ENCODE data around the gene SLC44A4. TPM values are rescaled to one million over a fixed set of nuclear protein-coding genes. Genes with fewer than 3 reads are reported as not detected.

Gene SLC44A4
- total RNA-seq, 1 donor from 2014 or later: 0.94 TPM

DNA sequence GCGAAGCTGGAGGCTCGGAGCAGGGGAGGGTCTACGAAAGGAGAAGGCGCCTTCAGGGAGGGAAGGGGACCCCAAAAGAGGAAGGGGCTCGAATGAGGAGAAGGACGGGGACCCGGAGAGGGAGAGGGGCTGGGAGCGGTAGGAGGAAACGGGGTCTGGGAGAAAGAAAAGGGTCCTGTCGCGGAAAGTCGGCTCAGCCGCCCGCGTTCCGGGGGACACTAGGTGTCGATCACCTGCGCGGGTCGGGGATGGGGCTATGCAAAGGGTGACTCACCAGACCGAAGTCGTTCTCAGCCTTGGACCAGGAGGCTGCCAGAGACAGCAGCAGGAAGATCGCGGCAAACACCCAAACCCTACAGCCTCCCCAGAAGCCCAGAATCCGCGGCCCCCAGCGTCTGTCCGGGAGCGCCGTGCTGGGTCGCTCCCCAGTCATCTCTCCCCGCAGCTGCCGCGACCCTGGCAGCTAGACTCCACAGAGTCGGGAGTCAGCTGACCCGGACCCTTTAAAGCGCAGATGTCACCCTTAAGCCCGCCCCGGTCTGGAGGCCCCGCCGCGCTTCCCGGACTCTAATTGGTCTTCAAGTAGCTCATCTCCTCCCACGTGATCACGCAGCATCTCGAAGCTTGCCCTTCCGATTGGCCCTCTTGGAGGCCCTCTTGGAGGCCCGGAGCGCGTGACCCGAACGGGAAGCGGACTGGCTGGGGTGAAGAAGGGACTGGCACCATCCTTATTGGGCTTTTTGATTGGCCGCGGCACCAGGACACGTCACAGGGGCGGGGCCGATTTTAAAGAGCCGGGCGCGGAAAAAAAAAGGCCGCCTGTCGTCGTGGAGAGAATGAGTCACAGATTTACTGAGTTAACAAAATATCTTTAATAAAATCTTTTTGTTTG lies 16.2 kb downstream of the SLC44A4 start, which contains the start of gene NEU1:
Gene NEU1, minus strand, starts transcription at position 478 of the 892 bp plus-strand sequence. Its CDS starts 45 bp downstream, at position 433.
- TF ChIP-seq, protein P1, sequence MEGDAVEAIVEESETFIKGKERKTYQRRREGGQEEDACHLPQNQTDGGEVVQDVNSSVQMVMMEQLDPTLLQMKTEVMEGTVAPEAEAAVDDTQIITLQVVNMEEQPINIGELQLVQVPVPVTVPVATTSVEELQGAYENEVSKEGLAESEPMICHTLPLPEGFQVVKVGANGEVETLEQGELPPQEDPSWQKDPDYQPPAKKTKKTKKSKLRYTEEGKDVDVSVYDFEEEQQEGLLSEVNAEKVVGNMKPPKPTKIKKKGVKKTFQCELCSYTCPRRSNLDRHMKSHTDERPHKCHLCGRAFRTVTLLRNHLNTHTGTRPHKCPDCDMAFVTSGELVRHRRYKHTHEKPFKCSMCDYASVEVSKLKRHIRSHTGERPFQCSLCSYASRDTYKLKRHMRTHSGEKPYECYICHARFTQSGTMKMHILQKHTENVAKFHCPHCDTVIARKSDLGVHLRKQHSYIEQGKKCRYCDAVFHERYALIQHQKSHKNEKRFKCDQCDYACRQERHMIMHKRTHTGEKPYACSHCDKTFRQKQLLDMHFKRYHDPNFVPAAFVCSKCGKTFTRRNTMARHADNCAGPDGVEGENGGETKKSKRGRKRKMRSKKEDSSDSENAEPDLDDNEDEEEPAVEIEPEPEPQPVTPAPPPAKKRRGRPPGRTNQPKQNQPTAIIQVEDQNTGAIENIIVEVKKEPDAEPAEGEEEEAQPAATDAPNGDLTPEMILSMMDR (IDR thresholded peaks at IDR 0.05; ENCODE audit: unreplicated experiment): no peak
- peak; percentile 97 to 98 for DNase-seq (ENCODE audit: low spot score in 2 of 2, unreplicated experiment in 2 of 2)
- H3K27ac Mint-ChIP-seq: peak within 1 kb of the TSS; percentile 100
- peaks cover 20% of the 10 kb centered on the region for H3K4me1 Mint-ChIP-seq
- H3K4me3 Mint-ChIP-seq: peak within 1 kb of the TSS; percentile 97
- H3K27me3 Mint-ChIP-seq (ENCODE audit: low read depth): no peaks in the 10 kb centered on the region
- no peaks in the 10 kb centered on the region for H3K9me3 Mint-ChIP-seq
- H3K36me3 Mint-ChIP-seq: peaks cover 4% of the 10 kb centered on the region

DNA sequence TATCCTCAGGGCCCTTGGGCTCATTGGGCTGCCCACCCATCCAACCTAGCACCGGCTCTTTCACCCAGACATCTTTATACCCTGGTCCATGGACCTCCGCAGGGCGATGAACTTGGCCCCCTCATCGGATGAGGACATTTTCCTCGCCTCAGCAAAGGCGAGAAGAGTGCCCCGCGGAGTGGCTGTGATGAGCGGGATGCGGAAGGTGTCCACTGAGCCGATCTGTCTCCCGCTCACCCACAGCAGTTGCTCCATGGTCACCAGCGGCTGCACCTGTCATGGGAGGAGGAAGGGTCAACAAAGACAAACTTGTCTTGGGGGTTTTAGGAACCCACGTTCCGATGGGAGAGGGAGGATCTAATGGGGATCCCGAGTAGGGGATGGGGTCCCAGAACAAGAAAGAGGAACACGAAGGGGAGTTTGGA lies 16.9 kb downstream of the SLC44A4 start:
- Mint-ChIP-seq H3K27me3 (ENCODE audit: low read depth) (no peaks in the 10 kb centered on the region), H3K36me3 (peaks cover 8% of the 10 kb centered on the region), H3K4me1 (peaks cover 20% of the 10 kb centered on the region), H3K4me3 (peak overlapping the region; percentile 97), H3K27ac (peak overlapping the region; percentile 100), H3K9me3 (no peaks in the 10 kb centered on the region)
- DNase-seq (ENCODE audit: low spot score in 2 of 2, unreplicated experiment in 2 of 2): no peak
- TF ChIP-seq, protein P1 (IDR thresholded peaks at IDR 0.05; ENCODE audit: unreplicated experiment): no peak

DNA sequence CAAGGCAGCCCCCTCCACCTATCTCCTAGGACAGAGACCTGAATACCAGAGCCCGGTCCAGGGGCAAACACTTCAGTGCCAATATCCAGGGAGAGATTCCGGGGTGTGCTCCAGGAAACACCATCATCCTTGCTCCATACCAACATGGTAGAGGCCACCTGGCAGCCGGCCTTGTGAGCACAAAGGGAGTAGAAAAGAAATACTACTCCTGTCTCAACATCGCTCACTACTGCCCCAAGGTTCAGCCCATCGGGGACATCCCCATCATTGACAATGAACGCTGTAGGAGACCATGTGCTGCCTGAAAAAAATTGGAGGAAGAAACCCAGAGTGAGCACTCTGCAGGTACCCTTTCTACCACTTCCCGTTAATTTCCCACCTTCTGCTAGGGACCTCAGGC lies 17.6 kb downstream of the SLC44A4 start:
- Mint-ChIP-seq H3K4me1 (peaks cover 20% of the 10 kb centered on the region), H3K4me3 (peak overlapping the region; percentile 97), H3K27me3 (ENCODE audit: low read depth) (no peaks in the 10 kb centered on the region), H3K9me3 (no peaks in the 10 kb centered on the region), H3K27ac (no peak overlapping the region), H3K36me3 (peaks cover 8% of the 10 kb centered on the region)
- no peak for DNase-seq (ENCODE audit: low spot score in 2 of 2, unreplicated experiment in 2 of 2)
- TF ChIP-seq, protein P1 (IDR thresholded peaks at IDR 0.05; ENCODE audit: unreplicated experiment): no peak

DNA sequence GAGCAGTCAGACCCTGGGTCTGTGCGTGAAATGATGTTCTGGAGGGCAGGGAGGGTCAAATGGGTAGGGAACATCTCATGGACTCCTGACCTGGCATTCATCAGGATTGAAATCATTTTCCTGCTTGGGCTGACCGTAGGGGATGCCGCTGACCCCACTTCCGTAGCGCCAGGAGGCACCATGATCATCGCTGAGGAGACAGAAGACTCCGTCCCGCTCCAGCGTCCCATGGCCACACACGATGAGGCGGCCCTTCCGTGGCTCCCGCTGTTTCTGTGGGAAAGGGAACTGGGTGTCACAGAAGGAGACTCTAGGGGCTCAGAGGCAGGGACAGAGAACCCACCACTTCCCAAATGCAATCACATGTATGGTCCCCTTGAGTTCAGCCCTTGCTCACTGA lies 18.4 kb downstream of the SLC44A4 start:
- Mint-ChIP-seq H3K27me3 (ENCODE audit: low read depth) (no peaks in the 10 kb centered on the region), H3K36me3 (peaks cover 12% of the 10 kb centered on the region), H3K4me3 (no peak overlapping the region), H3K9me3 (no peaks in the 10 kb centered on the region), H3K27ac (no peak overlapping the region), H3K4me1 (peaks cover 20% of the 10 kb centered on the region)
- no peak for DNase-seq (ENCODE audit: low spot score in 2 of 2, unreplicated experiment in 2 of 2)
- TF ChIP-seq, protein P1 (IDR thresholded peaks at IDR 0.05; ENCODE audit: unreplicated experiment): no peak

DNA sequence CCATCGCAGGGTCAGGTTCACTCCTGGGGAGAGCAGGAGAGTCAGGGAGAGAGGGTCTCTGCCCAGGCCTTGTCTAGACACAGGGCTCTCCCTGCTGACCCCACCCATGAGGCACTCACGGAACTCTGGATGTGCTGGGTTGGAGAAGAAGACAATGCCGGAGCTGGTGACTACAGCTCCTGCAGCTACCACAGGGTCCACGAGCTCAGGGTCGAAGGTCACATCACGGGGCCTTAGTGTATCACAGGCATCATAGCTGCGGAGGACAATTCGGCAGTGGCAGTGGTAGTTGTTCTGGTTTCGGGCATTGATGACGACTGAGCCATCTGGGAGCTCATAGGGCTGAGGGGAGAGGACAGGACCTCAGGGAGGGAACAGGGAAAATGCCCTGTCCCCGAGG lies 18.9 kb downstream of the SLC44A4 start:
- no peak for DNase-seq (ENCODE audit: low spot score in 2 of 2, unreplicated experiment in 2 of 2)
- H3K4me3 Mint-ChIP-seq: peak overlapping the region; percentile 14
- H3K36me3 Mint-ChIP-seq: peaks cover 15% of the 10 kb centered on the region
- peaks cover 16% of the 10 kb centered on the region for H3K4me1 Mint-ChIP-seq
- TF ChIP-seq, protein P1 (IDR thresholded peaks at IDR 0.05; ENCODE audit: unreplicated experiment): no peak
- no peaks in the 10 kb centered on the region for H3K27me3 Mint-ChIP-seq (ENCODE audit: low read depth)
- H3K9me3 Mint-ChIP-seq: no peaks in the 10 kb centered on the region
- peak overlapping the region; percentile 50 for H3K27ac Mint-ChIP-seq
